HepG2 (cell line): ENCODE results near the gene CRTAC1. TPM values are rescaled to one million over a fixed set of nuclear protein-coding genes. Genes with fewer than 3 reads are reported as not detected.
A peak's percentile ranks its signal among the peaks of the same experiment; 100 is the strongest.

Source experiments
- CHCHD3 ChIP-seq: sonication (generic); formaldehyde crosslinking; IDR thresholded peaks from 2 replicates; pipeline ENCODE4 v1.8.0; 2022; ENCODE audit warnings: mild to moderate bottlenecking, missing genetic modification reagents, moderate library complexity
- KDM2A ChIP-seq: sonication (generic); formaldehyde crosslinking; IDR thresholded peaks from 2 replicates; pipeline ENCODE4 v1.4.0; 2020; ENCODE audit warnings: low read depth, missing genetic modification reagents, borderline replicate concordance
- MIER2 ChIP-seq: IDR thresholded peaks from 2 replicates; pipeline ENCODE4 v1.6.1; 2016; ENCODE audit warnings: missing biosample characterization, missing genetic modification reagents
- MYNN ChIP-seq: sonication (generic); formaldehyde crosslinking; IDR thresholded peaks from 2 replicates; pipeline ENCODE4 v1.4.0; 2020; ENCODE audit warnings: mild to moderate bottlenecking, low read depth, missing genetic modification reagents
- PHF5A ChIP-seq: IDR thresholded peaks from one replicate; pipeline ENCODE4 v1.6.1; 2018; ENCODE audit warnings: low read depth, missing genetic modification reagents; ENCODE audit not compliant: unreplicated experiment
- REPIN1 ChIP-seq: sonication (generic); formaldehyde crosslinking; IDR thresholded peaks from 2 replicates; pipeline ENCODE4 v1.8.0; 2022; ENCODE audit warnings: missing genetic modification reagents, low read depth, mild to moderate bottlenecking, borderline replicate concordance
- REXO4 ChIP-seq: sonication (generic); formaldehyde crosslinking; IDR thresholded peaks from 2 replicates; pipeline ENCODE4 v1.8.0; 2022; ENCODE audit warnings: missing genetic modification reagents, mild to moderate bottlenecking, borderline replicate concordance
- SIX1 ChIP-seq: sonication (generic); formaldehyde crosslinking; IDR thresholded peaks from 2 replicates; pipeline ENCODE4 v1.4.0; 2020; ENCODE audit warnings: missing genetic modification reagents, borderline replicate concordance
- SIX4 ChIP-seq: sonication (generic); formaldehyde crosslinking; IDR thresholded peaks from 2 replicates; pipeline ENCODE4 v1.4.0; 2020; ENCODE audit warnings: missing genetic modification reagents
- SMC3 ChIP-seq: IDR thresholded peaks from 2 replicates; pipeline ENCODE4 v1.6.1; 2011; ENCODE audit warnings: low read length, improper control_type of control experiment
- SP1 ChIP-seq, 2 experiments: fragments of 450-650 bp in 1 of 2; sonication (generic) in 1 of 2; formaldehyde crosslinking in 1 of 2; IDR thresholded peaks; 2 replicates each; pipeline versions ENCODE4 v1.4.0 to v1.6.1; 2016 to 2020; ENCODE audit warnings: missing genetic modification reagents in 1 of 2
- ZBTB20 ChIP-seq: sonication (generic); formaldehyde crosslinking; IDR thresholded peaks from 2 replicates; pipeline ENCODE4 v1.8.1; 2023; ENCODE audit warnings: missing genetic modification reagents, low read depth, mild to moderate bottlenecking, borderline replicate concordance
- ZKSCAN5 ChIP-seq: sonication (generic); formaldehyde crosslinking; IDR thresholded peaks from 2 replicates; pipeline ENCODE4 v1.5.1; 2020; ENCODE audit warnings: mild to moderate bottlenecking, missing genetic modification reagents
- ZNF446 ChIP-seq: sonication (generic); formaldehyde crosslinking; IDR thresholded peaks from 2 replicates; pipeline ENCODE4 v1.5.0; 2020; ENCODE audit warnings: mild to moderate bottlenecking, missing genetic modification reagents
- ZNF614 ChIP-seq: IDR thresholded peaks from 2 replicates; pipeline ENCODE4 v1.6.1; 2018; ENCODE audit warnings: missing biosample characterization, missing genetic modification reagents, inconsistent platforms, borderline replicate concordance
- ZNF629 ChIP-seq: sonication (generic); formaldehyde crosslinking; conservative IDR thresholded peaks from 2 replicates; pipeline ENCODE4 v1.5.0; 2020; ENCODE audit warnings: missing genetic modification reagents
- ZNF713 ChIP-seq: sonication (generic); formaldehyde crosslinking; IDR thresholded peaks from 2 replicates; pipeline ENCODE4 v1.4.0; 2020; ENCODE audit warnings: mild to moderate bottlenecking, missing genetic modification reagents
- polyA plus RNA-seq, 8 experiments: library from polyadenylated mRNA; depleted of rRNA in 3 of 8; stranded (reverse) in 7 of 8; unstranded in 1 of 8; fragments of >200 nt; fragmentation: Illumina TruSeq in 4 of 8; extraction: Trizol in 4 of 8; gene quantifications; 2 replicates each; pipeline versions ENCODE4 v1.2.1 to v1.2.3, GENCODE V29; 2011 to 2016; ENCODE audit warnings: low read depth in 4 of 8, missing spikeins in 1 of 8, mixed read lengths in 1 of 8; ENCODE audit not compliant: insufficient read depth in 1 of 8
- total RNA-seq, 5 experiments: library from RNA; depleted of rRNA; stranded (reverse); fragments of >200 nt; fragmentation: Illumina TruSeq; extraction: Trizol; gene quantifications; 2 replicates each; pipeline ENCODE4 v1.2.3, GENCODE V29; 2016; ENCODE audit warnings: low read depth in 1 of 5
- TF ChIP-seq, protein P1 (sequence below): sonication (generic); formaldehyde crosslinking; IDR thresholded peaks from 2 replicates; pipeline ENCODE4 v1.4.0; 2020; ENCODE audit warnings: mild to moderate bottlenecking, low read depth, missing genetic modification reagents
- TF ChIP-seq, protein P2 (sequence below): sonication (generic); formaldehyde crosslinking; IDR thresholded peaks from 2 replicates; pipeline ENCODE4 v1.4.0; 2020; ENCODE audit warnings: missing genetic modification reagents
- TF ChIP-seq, protein P3 (sequence below): sonication (generic); formaldehyde crosslinking; IDR thresholded peaks from 2 replicates; pipeline ENCODE4 v1.4.0; 2020; ENCODE audit warnings: missing genetic modification reagents, borderline replicate concordance
- TF ChIP-seq, protein P4 (sequence below): sonication (generic); formaldehyde crosslinking; IDR thresholded peaks from 2 replicates; pipeline ENCODE4 v1.5.1; 2020; ENCODE audit warnings: missing genetic modification reagents, mild to moderate bottlenecking, borderline replicate concordance
- TF ChIP-seq, protein P5 (sequence below): sonication (generic); formaldehyde crosslinking; IDR thresholded peaks from 2 replicates; pipeline ENCODE4 v1.5.0; 2020; ENCODE audit warnings: missing genetic modification reagents, mild to moderate bottlenecking, borderline replicate concordance

CRTAC1 gene
- total and polyA plus RNA-seq, 2 of the 13 experiments (the other 11 are each of a cell fraction or from before 2014, with no cell fraction given): not detected

DNA sequence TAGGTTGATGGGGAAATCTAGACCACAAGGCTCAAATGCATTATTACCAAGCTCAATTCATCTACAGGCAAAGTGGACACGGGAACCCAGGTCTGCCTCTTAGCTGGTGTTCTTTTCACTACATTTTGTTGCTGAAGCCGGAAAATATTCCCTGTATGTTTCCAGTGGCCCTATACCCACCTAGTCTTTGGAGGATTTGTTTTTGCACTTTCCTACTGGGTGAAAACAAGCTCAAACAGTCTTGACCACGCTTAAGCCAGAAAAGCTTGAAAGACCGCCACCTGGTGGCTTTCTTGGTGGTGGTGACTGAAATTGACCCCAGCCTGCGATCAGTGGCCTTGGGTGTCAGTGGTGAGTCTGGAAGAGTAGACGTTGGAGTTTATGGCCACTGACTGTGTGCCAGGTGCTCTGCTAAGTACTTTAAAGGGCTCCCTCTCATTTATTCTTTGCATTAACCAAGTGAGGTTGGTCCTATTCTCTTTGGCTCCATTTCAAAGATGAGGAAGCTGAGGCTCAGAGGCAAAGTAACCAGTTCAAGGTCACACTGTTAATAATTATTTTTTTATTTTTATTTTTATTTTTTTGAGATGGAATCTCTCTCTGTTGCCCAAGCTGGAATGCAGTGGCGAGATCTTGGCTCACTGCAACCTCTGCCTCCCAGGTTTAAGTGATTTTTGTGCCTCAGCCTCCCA lies 11.1 kb upstream of the CRTAC1 start (continued):
- TF ChIP-seq SMC3: peak; percentile 82
- no peak for TF ChIP-seq SP1 (IDR thresholded peaks at IDR 0.05)
- no peak for TF ChIP-seq SP1 (CRISPR knock-in tag; IDR thresholded peaks at IDR 0.05)
- TF ChIP-seq PHF5A (CRISPR knock-in tag): no peak
- TF ChIP-seq CHCHD3 (CRISPR knock-in tag): no peak
- TF ChIP-seq, protein P1, sequence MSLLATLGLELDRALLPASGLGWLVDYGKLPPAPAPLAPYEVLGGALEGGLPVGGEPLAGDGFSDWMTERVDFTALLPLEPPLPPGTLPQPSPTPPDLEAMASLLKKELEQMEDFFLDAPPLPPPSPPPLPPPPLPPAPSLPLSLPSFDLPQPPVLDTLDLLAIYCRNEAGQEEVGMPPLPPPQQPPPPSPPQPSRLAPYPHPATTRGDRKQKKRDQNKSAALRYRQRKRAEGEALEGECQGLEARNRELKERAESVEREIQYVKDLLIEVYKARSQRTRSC (CRISPR knock-in tag): no peak
- no peak for TF ChIP-seq REXO4 (CRISPR knock-in tag)
- no peak for TF ChIP-seq ZKSCAN5 (CRISPR knock-in tag)
- TF ChIP-seq ZNF713: no peak
- TF ChIP-seq ZNF629 (CRISPR knock-in tag): peak; percentile 36; the same call in 1 of the 2 replicates
- TF ChIP-seq ZBTB20 (CRISPR knock-in tag): no peak
- TF ChIP-seq, protein P2, sequence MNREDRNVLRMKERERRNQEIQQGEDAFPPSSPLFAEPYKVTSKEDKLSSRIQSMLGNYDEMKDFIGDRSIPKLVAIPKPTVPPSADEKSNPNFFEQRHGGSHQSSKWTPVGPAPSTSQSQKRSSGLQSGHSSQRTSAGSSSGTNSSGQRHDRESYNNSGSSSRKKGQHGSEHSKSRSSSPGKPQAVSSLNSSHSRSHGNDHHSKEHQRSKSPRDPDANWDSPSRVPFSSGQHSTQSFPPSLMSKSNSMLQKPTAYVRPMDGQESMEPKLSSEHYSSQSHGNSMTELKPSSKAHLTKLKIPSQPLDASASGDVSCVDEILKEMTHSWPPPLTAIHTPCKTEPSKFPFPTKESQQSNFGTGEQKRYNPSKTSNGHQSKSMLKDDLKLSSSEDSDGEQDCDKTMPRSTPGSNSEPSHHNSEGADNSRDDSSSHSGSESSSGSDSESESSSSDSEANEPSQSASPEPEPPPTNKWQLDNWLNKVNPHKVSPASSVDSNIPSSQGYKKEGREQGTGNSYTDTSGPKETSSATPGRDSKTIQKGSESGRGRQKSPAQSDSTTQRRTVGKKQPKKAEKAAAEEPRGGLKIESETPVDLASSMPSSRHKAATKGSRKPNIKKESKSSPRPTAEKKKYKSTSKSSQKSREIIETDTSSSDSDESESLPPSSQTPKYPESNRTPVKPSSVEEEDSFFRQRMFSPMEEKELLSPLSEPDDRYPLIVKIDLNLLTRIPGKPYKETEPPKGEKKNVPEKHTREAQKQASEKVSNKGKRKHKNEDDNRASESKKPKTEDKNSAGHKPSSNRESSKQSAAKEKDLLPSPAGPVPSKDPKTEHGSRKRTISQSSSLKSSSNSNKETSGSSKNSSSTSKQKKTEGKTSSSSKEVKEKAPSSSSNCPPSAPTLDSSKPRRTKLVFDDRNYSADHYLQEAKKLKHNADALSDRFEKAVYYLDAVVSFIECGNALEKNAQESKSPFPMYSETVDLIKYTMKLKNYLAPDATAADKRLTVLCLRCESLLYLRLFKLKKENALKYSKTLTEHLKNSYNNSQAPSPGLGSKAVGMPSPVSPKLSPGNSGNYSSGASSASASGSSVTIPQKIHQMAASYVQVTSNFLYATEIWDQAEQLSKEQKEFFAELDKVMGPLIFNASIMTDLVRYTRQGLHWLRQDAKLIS (CRISPR knock-in tag): no peak
- TF ChIP-seq, protein P3, sequence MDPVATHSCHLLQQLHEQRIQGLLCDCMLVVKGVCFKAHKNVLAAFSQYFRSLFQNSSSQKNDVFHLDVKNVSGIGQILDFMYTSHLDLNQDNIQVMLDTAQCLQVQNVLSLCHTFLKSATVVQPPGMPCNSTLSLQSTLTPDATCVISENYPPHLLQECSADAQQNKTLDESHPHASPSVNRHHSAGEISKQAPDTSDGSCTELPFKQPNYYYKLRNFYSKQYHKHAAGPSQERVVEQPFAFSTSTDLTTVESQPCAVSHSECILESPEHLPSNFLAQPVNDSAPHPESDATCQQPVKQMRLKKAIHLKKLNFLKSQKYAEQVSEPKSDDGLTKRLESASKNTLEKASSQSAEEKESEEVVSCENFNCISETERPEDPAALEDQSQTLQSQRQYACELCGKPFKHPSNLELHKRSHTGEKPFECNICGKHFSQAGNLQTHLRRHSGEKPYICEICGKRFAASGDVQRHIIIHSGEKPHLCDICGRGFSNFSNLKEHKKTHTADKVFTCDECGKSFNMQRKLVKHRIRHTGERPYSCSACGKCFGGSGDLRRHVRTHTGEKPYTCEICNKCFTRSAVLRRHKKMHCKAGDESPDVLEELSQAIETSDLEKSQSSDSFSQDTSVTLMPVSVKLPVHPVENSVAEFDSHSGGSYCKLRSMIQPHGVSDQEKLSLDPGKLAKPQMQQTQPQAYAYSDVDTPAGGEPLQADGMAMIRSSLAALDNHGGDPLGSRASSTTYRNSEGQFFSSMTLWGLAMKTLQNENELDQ (CRISPR knock-in tag): no peak
- TF ChIP-seq REPIN1 (CRISPR knock-in tag): no peak
- no peak for TF ChIP-seq ZNF614 (CRISPR knock-in tag)
- no peak for TF ChIP-seq MYNN (CRISPR knock-in tag)
- TF ChIP-seq, protein P4, sequence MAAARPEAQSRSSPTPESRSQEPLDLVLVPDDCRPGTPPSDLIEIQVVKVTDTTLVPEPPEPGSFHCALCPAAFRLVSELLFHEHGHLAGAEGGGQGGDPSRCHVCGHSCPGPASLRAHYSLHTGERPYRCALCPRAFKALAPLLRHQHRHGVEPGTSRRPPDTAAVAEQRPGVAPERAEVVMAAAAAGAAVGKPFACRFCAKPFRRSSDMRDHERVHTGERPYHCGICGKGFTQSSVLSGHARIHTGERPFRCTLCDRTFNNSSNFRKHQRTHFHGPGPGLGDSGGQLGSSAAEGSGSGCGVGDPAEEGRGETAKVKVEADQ (CRISPR knock-in tag): no peak
- TF ChIP-seq SIX1: no peak
- TF ChIP-seq SIX4: no peak
- 0 out of 2 replicates have a peak, but pooled peaks have one; percentile 40 for TF ChIP-seq KDM2A (CRISPR knock-in tag)
- TF ChIP-seq ZNF446 (CRISPR knock-in tag): no peak
- TF ChIP-seq, protein P5, sequence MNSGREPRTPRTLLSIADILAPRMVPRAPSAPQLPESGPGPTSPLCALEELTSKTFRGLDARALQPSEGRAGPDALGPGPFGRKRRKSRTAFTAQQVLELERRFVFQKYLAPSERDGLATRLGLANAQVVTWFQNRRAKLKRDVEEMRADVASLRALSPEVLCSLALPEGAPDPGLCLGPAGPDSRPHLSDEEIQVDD (CRISPR knock-in tag): no peak
- 0 out of 2 replicates have a peak, but pooled peaks have one; percentile 40 for TF ChIP-seq MIER2 (CRISPR knock-in tag)
